GM18867 (cell line): Measurements from ENCODE around the gene ZWILCH.

Experiments
- ATAC-seq: cut with Tn5 transposase; IDR thresholded peaks from one replicate; pipeline ENCODE4 v1.9.1; 2021; ENCODE audit warnings: mild to moderate bottlenecking, moderate library complexity; ENCODE audit not compliant: unreplicated experiment

Gene ZWILCH

GRCh38 chr15:66535056-66535455 lies 29.9 kb downstream of the ZWILCH start:
- no peak for ATAC-seq

GRCh38 chr15:66542896-66543295 lies 37.8 kb downstream of the ZWILCH start:
- ATAC-seq: no peak

GRCh38 chr15:66545255-66545654 lies 40.1 kb downstream of the ZWILCH start:
- no peak for ATAC-seq

- no peak for ATAC-seq
These were observed 50.6 kb downstream of the ZWILCH start for GRCh38 chr15:66555685-66556084.

GRCh38 chr15:66558271-66558670 lies 53.1 kb downstream of the ZWILCH start:
- ATAC-seq: no peak

- ATAC-seq: no peak
These were observed 55.9 kb downstream of the ZWILCH start for GRCh38 chr15:66560856-66561525.

- ATAC-seq: no peak
These were observed 58.0 kb downstream of the ZWILCH start for GRCh38 chr15:66563126-66563525.

GRCh38 chr15:66563566-66564110 lies 58.5 kb downstream of the ZWILCH start:
- ATAC-seq: no peak

- ATAC-seq: no peak
These were observed 59.3 kb downstream of the ZWILCH start for GRCh38 chr15:66564136-66565041.

- ATAC-seq: no peak
These were observed 60.1 kb downstream of the ZWILCH start for GRCh38 chr15:66565141-66565641.

GRCh38 chr15:66565741-66566144 lies 60.6 kb downstream of the ZWILCH start, which contains the start of gene LCTL:
LCTL (minus strand) TSS chr15:66565998; CDS start chr15:66565365, 633 bp downstream.
- no peak for ATAC-seq

GRCh38 chr15:66566963-66567531 lies 61.9 kb downstream of the ZWILCH start:
- ATAC-seq: no peak

- no peak for ATAC-seq
These were observed 62.8 kb downstream of the ZWILCH start for GRCh38 chr15:66567897-66568296.

GRCh38 chr15:66569461-66570137 lies 64.5 kb downstream of the ZWILCH start:
- no peak for ATAC-seq

GRCh38 chr15:66570327-66570726 lies 65.2 kb downstream of the ZWILCH start:
- no peak for ATAC-seq

- no peak for ATAC-seq
These were observed 65.8 kb downstream of the ZWILCH start for GRCh38 chr15:66570842-66571478.

GRCh38 chr15:66572146-66572545 lies 67.0 kb downstream of the ZWILCH start:
- no peak for ATAC-seq

- ATAC-seq: no peak
These were observed 68.2 kb downstream of the ZWILCH start for GRCh38 chr15:66573348-66573718.

- no peak for ATAC-seq
These were observed 68.8 kb downstream of the ZWILCH start for GRCh38 chr15:66573719-66574595.
